ENCODE data around the gene RASL10B.

The RASL10B gene

GRCh38 chr17:35723735-35724134, 7.7 kb upstream of the RASL10B start:
- no peak for DNase-seq

- no peak for DNase-seq
Measured at GRCh38 chr17:35725058-35725457, 6.4 kb upstream of the RASL10B start.

- DNase-seq, result no peak
Measured at GRCh38 chr17:35725802-35726126, 5.7 kb upstream of the RASL10B start.

- DNase-seq, result no peak
Measured at GRCh38 chr17:35726127-35726952, 5.1 kb upstream of the RASL10B start.

GRCh38 chr17:35726953-35727460, 4.4 kb upstream of the RASL10B start:
- no peak for DNase-seq

GRCh38 chr17:35727635-35728034, 3.8 kb upstream of the RASL10B start:
- DNase-seq, result no peak

- DNase-seq, result no peak
Measured at GRCh38 chr17:35728551-35728950, 2.9 kb upstream of the RASL10B start.

- DNase-seq, result no peak
Measured at GRCh38 chr17:35729405-35729833, 2.0 kb upstream of the RASL10B start.

GRCh38 chr17:35730400-35731005, 936 bp upstream of the RASL10B start:
- no peak for DNase-seq

- DNase-seq, result no peak
Measured at GRCh38 chr17:35731917-35732805, 722 bp downstream of the RASL10B start.

GRCh38 chr17:35732806-35733136, 1.3 kb downstream of the RASL10B start:
- DNase-seq, result no peak

- DNase-seq, result no peak
Measured at GRCh38 chr17:35733366-35733765, 1.9 kb downstream of the RASL10B start.

GRCh38 chr17:35734396-35734795, 3.0 kb downstream of the RASL10B start:
- DNase-seq, result no peak

- DNase-seq, result no peak
Measured at GRCh38 chr17:35735036-35735805, 3.8 kb downstream of the RASL10B start.

- DNase-seq, result no peak
Measured at GRCh38 chr17:35736236-35736635, 4.8 kb downstream of the RASL10B start.

- no peak for DNase-seq
Measured at GRCh38 chr17:35738519-35739133, 7.2 kb downstream of the RASL10B start.

GRCh38 chr17:35740216-35740615, 8.8 kb downstream of the RASL10B start:
- DNase-seq, result no peak

GRCh38 chr17:35740997-35741931, 9.8 kb downstream of the RASL10B start:
- DNase-seq, result no peak

GRCh38 chr17:35742496-35742895, 11.1 kb downstream of the RASL10B start:
- DNase-seq, result no peak

GRCh38 chr17:35742896-35743477, 11.5 kb downstream of the RASL10B start:
- DNase-seq, result no peak
